Psoas muscle (tissue), 8 donors: ENCODE results near the gene ATP5MC3. TPM values are rescaled to one million over a fixed set of nuclear protein-coding genes. Genes with fewer than 3 reads are reported as not detected.

Source experiments
- ATAC-seq, 4 donors: fragments of 200-7000 bp; cut with Tn5 transposase; one replicate each; pipeline ENCODE4 v1.9.1; 2020; ENCODE audit warnings: moderate library complexity in 3 of 4, mild to moderate bottlenecking in 2 of 4
- DNase-seq, 2 donors: peaks; one replicate each; pipeline ENCODE4 v3.0.0-alpha.2; 2020
- H3K27ac ChIP-seq: fragments of 200-600 bp; one replicate; pipeline ENCODE4 v1.8.0; 2022
- H3K27me3 ChIP-seq, 3 donors: fragments of 200-600 bp in 1 of 3; one replicate each; pipeline versions ENCODE4 v1.6.1 to v1.8.0; 2013 to 2022; ENCODE audit warnings: low read length in 2 of 3, mild to moderate bottlenecking in 2 of 3, moderate library complexity in 1 of 3; ENCODE audit not compliant: insufficient read depth in 3 of 3
- H3K36me3 ChIP-seq, 2 donors: fragments of 200-600 bp in 1 of 2; one replicate each; pipeline versions ENCODE4 v1.6.1 to v1.8.0; 2013 to 2022; ENCODE audit warnings: low read depth in 1 of 2, mild to moderate bottlenecking in 1 of 2, moderate library complexity in 1 of 2; ENCODE audit not compliant: insufficient read depth in 1 of 2
- H3K4me1 ChIP-seq: fragments of 200-600 bp; one replicate; pipeline ENCODE4 v1.8.0; 2022
- H3K4me3 ChIP-seq: fragments of 200-600 bp; one replicate; pipeline ENCODE4 v1.8.0; 2022; ENCODE audit warnings: mild to moderate bottlenecking
- H3K9me3 ChIP-seq: fragments of 200-600 bp; one replicate; pipeline ENCODE4 v1.8.0; 2022
- WGBS, 3 donors: extraction: QIAGEN DNeasy Blood & Tissue Kit; methylation state at CpG; one replicate each; pipeline versions ENCODE4 v1.1.6 to v1.1.7; 2013; 5-methylcytosine and 5-hydroxymethylcytosine counted together
- intact Hi-C, 2 donors: fragments of 100-400 bp; cut with DNase I; formaldehyde crosslinking; loops; one replicate each; pipeline versions ENCODE4 v1.11.0 to v1.14.2; 2022
- polyA plus RNA-seq, 3 donors: library from polyadenylated mRNA; stranded (reverse); fragments of 200-250 nt; gene quantifications; one replicate each; pipeline ENCODE4 v1.2.3, GENCODE V29; 2013
- total RNA-seq, 4 donors: library from RNA; stranded (reverse); fragmentation: NEBNext Ultra II Directional in 2 of 4; extraction: Animal tissue kit (Norgen Biotek cat#: 25700) in 2 of 4; gene quantifications; one replicate each; pipeline versions ENCODE4 v1.2.1 to v1.2.4, GENCODE V29; 2021 to 2023
- TF ChIP-seq, protein P1 (sequence below): fragments of 200-600 bp; IDR thresholded peaks from one replicate; pipeline ENCODE4 v1.8.0; 2022; ENCODE audit warnings: antibody characterized with exemption
- donor health status: healthy with polysubstance abuse.
- donor health status: DM: no; HTN: no; CAD: no; lungs with moderate emphysema.
- donor health status: Bipolar disorder and iron deficiency.
- donor health status: healthy.
- donor health status: DM: yes; HTN: yes; CAD: no.
- donor health status: DM: no; HTN: no; CAD: no.
- donor health status: DM: no; HTN: no; CAD: no.
- donor health status: DM: yes; HTN: yes; CAD: no.

The ATP5MC3 gene
- total and polyA plus RNA-seq, 7 donors = 277 to 1,379 (median 356) TPM

DNA sequence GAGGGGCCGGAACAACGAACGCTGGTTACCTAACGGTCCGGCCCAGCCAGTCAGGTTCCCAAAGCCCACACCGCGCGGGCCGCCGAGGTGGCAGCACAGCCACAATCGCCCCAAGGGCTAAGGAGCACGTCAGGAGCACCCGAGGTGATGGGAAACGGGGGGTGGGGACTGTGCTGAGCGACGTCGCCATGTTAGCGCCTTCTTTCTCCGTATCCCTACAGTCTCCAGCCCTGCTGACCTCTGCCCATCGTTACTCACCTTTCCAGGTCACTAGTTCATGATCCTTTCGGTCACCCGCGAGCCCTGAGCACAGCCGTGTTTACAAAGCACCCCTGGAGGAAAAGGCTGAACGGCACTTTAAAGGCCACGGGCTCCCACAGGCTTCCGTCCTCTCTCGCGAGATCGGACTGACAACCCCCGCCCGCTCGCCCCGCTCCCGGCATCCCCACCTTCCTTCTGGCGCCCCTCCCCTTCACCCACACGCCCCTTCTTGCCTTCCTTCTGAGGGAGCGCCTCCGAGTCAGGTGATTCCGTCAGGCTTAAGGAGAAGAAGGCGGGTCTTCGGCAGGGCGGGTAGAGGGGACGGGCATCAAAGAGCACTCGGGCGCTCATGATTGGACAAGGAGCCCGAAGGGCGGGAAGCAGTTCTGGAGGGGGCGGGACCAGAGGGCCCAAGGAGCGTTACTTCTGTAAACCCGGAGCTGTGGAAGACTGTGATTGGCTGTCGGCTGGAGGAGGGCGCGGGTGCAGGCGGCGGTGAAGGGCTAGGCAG is 13.5 kb downstream of the ATP5MC3 start, which contains the start of gene ATF2:
Gene ATF2 (minus strand): TSS at position 412 of the 772 bp plus-strand sequence. CDS start 31,760 bp downstream, outside the sequence.
- Histone ChIP-seq H3K4me1 (peaks cover 20% of the 10 kb centered on the region), H3K27ac (peak within 1 kb of the TSS; percentile 90), H3K36me3 (peaks cover 0 to 2% of the 10 kb centered on the region in 2 donors), H3K27me3 (no peaks in the 10 kb centered on the region), H3K9me3 (no peaks in the 10 kb centered on the region), H3K4me3 (peak within 1 kb of the TSS; percentile 81)
- TF ChIP-seq, protein P1, sequence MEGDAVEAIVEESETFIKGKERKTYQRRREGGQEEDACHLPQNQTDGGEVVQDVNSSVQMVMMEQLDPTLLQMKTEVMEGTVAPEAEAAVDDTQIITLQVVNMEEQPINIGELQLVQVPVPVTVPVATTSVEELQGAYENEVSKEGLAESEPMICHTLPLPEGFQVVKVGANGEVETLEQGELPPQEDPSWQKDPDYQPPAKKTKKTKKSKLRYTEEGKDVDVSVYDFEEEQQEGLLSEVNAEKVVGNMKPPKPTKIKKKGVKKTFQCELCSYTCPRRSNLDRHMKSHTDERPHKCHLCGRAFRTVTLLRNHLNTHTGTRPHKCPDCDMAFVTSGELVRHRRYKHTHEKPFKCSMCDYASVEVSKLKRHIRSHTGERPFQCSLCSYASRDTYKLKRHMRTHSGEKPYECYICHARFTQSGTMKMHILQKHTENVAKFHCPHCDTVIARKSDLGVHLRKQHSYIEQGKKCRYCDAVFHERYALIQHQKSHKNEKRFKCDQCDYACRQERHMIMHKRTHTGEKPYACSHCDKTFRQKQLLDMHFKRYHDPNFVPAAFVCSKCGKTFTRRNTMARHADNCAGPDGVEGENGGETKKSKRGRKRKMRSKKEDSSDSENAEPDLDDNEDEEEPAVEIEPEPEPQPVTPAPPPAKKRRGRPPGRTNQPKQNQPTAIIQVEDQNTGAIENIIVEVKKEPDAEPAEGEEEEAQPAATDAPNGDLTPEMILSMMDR = no peak
- 0 to 1% (median 1%) methylated on average over 51 to 56 of the region's 56 CpGs for WGBS, 3 donors
- ATAC-seq (peak; percentile 96 to 98 (median 98)), DNase-seq (peak; percentile 98 to 99)
- intact Hi-C loops = loop anchor here in 1 of 2 donors (5.0 kb wide), 1 partner anchor 36 kb away; no protein-coding TSS in a partner anchor

DNA sequence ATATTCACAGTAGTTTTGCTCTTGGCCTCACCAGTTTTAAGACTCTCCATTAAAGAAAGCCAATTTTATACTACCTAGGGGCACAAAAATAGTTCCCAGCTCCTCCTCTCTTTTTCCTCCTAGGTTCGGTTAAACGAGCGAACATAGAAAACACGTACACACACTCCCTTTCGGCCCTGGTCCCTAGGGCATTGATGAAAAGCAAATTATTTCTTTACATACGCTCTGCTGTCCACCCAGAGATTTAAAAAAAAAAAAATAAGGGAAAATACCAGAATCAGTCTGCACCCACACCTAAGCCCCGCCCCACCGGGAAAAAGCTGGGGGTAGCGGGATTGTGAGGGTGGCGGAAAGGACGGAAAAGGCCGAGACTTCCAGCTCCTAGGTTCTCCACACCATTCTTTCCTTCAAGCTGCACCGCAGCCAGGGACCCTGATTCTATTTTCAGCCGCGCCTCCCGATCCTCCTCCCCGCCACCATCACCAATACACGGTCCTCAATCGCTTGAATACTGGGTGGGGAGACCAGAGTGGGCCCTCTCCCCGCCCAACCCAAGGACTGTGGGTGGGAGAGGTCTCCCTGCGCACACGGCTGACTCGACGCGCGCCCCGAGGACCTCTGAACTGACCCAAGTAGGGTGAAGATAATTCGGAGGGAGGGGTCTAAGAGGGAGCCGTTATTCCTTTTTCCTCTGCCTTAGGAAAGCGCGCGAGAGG is 14.3 kb downstream of the ATP5MC3 start:
- Histone ChIP-seq H3K36me3 (peaks cover 0 to 2% of the 10 kb centered on the region in 2 donors), H3K27me3 (no peaks in the 10 kb centered on the region), H3K9me3 (no peaks in the 10 kb centered on the region), H3K4me1 (peaks cover 20% of the 10 kb centered on the region), H3K4me3 (peak overlapping the region; percentile 81), H3K27ac (peak overlapping the region; percentile 90)
- intact Hi-C loops = loop anchor here in 1 of 2 donors (5.0 kb wide), 1 partner anchor 35 kb away; no protein-coding TSS in a partner anchor
- ATAC-seq (peak in 3 of 4 donors; percentile 0 to 34 (median 1)), DNase-seq (peak in 1 of 2 donors; percentile 63)
- TF ChIP-seq, protein P1 = no peak
- WGBS, 3 donors = 0 to 2% (median 0%) methylated on average over 30 to 32 of the region's 32 CpGs

DNA sequence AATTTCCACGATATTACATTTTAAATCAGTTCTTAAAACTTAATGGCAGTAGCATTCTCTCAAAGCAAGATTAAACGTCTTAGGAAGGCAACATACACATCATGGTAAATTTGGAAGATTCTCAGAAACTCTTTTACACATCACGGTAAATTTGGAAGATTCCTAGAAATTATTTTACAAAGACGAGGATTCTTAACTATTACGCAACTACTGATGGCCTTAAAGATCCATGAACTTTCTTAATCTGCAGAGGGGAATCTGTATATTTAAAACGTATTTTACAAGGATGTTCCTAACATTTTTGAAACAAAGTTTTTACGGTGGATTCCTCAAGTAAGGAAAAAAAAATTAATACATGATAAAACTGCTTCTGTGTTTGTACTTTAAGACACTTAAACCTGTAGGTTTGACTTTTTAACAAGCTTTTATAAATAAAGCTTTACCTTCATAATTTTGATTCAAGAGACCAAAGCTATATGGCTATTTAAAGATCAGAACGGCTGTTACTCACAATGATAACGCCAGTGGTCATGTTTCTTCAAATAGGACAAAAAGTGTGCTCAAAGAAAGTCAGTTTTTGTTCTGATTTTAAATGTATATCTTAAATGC is 15.2 kb downstream of the ATP5MC3 start:
- H3K4me3 ChIP-seq = peak overlapping the region; percentile 81
- no peaks in the 10 kb centered on the region for H3K9me3 ChIP-seq
- no peak for ATAC-seq
- no peak for DNase-seq
- TF ChIP-seq, protein P1 = no peak
- H3K36me3 ChIP-seq = no peaks in the 10 kb centered on the region
- no peaks in the 10 kb centered on the region for H3K27me3 ChIP-seq
- intact Hi-C loops = loop anchor here in 1 of 2 donors (5.0 kb wide), 1 partner anchor 34 kb away; no protein-coding TSS in a partner anchor
- peak overlapping the region; percentile 90 for H3K27ac ChIP-seq
- H3K4me1 ChIP-seq = peaks cover 25% of the 10 kb centered on the region
- WGBS, 3 donors = 37 to 43% (median 43%) methylated on average over 9 of the region's 9 CpGs

DNA sequence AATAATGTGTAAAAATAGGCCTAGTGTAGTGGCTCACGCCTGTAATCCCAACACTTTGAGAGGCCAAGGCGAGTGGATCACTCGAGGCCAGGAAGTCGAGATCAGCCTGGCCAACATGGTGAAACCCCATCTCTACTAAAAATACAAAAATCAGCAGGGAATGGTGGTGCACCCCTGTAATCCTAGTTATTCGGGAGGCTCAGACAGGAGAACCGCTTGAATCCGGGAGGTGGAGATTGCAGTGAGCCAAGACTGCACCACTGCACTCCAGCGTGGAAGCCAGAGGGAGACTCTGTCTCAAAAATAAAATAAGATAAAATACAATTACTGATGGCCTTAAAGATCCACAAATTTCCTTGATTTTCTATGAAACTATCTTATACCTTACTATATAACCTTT is 17.3 kb downstream of the ATP5MC3 start:
- Histone ChIP-seq H3K4me1 (peaks cover 17% of the 10 kb centered on the region), H3K27me3 (no peaks in the 10 kb centered on the region), H3K9me3 (no peaks in the 10 kb centered on the region), H3K27ac (no peak overlapping the region), H3K4me3 (no peak overlapping the region), H3K36me3 (peaks cover 0 to 5% of the 10 kb centered on the region in 2 donors)
- DNase-seq = no peak
- WGBS, 3 donors = 90 to 96% (median 91%) methylated on average over 8 of the region's 8 CpGs
- ATAC-seq = no peak
- intact Hi-C loops = no loop called here
- TF ChIP-seq, protein P1 = no peak
